HEK293 (cell line): ENCODE measurements around the gene SMYD2.

ENCODE experiments used
- BCL11A ChIP-seq: fragments of 450-650 bp; formaldehyde crosslinking; IDR thresholded peaks from 2 replicates; pipeline ENCODE4 v1.5.1; 2016; ENCODE audit warnings: low read depth, missing biosample characterization, missing genetic modification characterization
- MZF1 ChIP-seq: fragments of 450-650 bp; formaldehyde crosslinking; IDR thresholded peaks from 2 replicates; pipeline ENCODE4 v1.5.1; 2017; ENCODE audit warnings: missing biosample characterization, missing genetic modification characterization, borderline replicate concordance
- REST ChIP-seq: fragments of 450-650 bp; formaldehyde crosslinking; IDR thresholded peaks from 2 replicates; pipeline ENCODE4 v1.5.1; 2016; ENCODE audit warnings: missing biosample characterization, missing genetic modification characterization
- ZNF157 ChIP-seq: fragments of 450-650 bp; formaldehyde crosslinking; IDR thresholded peaks from 2 replicates; pipeline ENCODE4 v1.5.1; 2016; ENCODE audit warnings: missing biosample characterization, missing genetic modification characterization
- ZNF394 ChIP-seq: fragments of 450-650 bp; formaldehyde crosslinking; IDR thresholded peaks from 2 replicates; pipeline ENCODE4 v1.5.1; 2016; ENCODE audit warnings: missing biosample characterization, missing genetic modification characterization, mild to moderate bottlenecking, moderate library complexity, borderline replicate concordance
- ZNF624 ChIP-seq: fragments of 450-650 bp; formaldehyde crosslinking; IDR thresholded peaks from 2 replicates; pipeline ENCODE4 v1.5.1; 2017; ENCODE audit warnings: missing biosample characterization, missing genetic modification characterization
- ZNF785 ChIP-seq: fragments of 450-650 bp; formaldehyde crosslinking; IDR thresholded peaks from 2 replicates; pipeline ENCODE4 v1.5.1; 2016; ENCODE audit warnings: missing biosample characterization, missing genetic modification characterization
- TF ChIP-seq, protein P1 (sequence below): fragments of 450-650 bp; formaldehyde crosslinking; IDR thresholded peaks from 2 replicates; pipeline ENCODE4 v1.5.1; 2016; ENCODE audit warnings: missing biosample characterization, missing genetic modification characterization
- TF ChIP-seq, protein P2 (sequence below): IDR thresholded peaks from 2 replicates; pipeline ENCODE4 v1.6.1; 2011; ENCODE audit warnings: mild to moderate bottlenecking, low read depth, low read length, borderline replicate concordance
- TF ChIP-seq, protein P3 (sequence below): fragments of 450-650 bp; formaldehyde crosslinking; optimal IDR thresholded peaks from 2 replicates; pipeline ENCODE3; 2016; ENCODE audit warnings: missing biosample characterization, mild to moderate bottlenecking, missing genetic modification characterization
- TF ChIP-seq, protein P4 (sequence below): fragments of 450-650 bp; formaldehyde crosslinking; IDR thresholded peaks from 2 replicates; pipeline ENCODE4 v1.5.1; 2016; ENCODE audit warnings: missing biosample characterization, missing genetic modification characterization

- TF ChIP-seq ZNF624 (no peak), ZNF785 (no peak), ZNF157 (tag by site-specific recombination) (no peak), MZF1 (tag by site-specific recombination) (no peak), REST (tag by site-specific recombination) (no peak), BCL11A (tag by site-specific recombination) (no peak), ZNF394 (tag by site-specific recombination) (no peak)
- TF ChIP-seq, protein P1, sequence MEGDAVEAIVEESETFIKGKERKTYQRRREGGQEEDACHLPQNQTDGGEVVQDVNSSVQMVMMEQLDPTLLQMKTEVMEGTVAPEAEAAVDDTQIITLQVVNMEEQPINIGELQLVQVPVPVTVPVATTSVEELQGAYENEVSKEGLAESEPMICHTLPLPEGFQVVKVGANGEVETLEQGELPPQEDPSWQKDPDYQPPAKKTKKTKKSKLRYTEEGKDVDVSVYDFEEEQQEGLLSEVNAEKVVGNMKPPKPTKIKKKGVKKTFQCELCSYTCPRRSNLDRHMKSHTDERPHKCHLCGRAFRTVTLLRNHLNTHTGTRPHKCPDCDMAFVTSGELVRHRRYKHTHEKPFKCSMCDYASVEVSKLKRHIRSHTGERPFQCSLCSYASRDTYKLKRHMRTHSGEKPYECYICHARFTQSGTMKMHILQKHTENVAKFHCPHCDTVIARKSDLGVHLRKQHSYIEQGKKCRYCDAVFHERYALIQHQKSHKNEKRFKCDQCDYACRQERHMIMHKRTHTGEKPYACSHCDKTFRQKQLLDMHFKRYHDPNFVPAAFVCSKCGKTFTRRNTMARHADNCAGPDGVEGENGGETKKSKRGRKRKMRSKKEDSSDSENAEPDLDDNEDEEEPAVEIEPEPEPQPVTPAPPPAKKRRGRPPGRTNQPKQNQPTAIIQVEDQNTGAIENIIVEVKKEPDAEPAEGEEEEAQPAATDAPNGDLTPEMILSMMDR = no peak
- TF ChIP-seq, protein P2, sequence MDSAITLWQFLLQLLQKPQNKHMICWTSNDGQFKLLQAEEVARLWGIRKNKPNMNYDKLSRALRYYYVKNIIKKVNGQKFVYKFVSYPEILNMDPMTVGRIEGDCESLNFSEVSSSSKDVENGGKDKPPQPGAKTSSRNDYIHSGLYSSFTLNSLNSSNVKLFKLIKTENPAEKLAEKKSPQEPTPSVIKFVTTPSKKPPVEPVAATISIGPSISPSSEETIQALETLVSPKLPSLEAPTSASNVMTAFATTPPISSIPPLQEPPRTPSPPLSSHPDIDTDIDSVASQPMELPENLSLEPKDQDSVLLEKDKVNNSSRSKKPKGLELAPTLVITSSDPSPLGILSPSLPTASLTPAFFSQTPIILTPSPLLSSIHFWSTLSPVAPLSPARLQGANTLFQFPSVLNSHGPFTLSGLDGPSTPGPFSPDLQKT = no peak
- TF ChIP-seq, protein P3, sequence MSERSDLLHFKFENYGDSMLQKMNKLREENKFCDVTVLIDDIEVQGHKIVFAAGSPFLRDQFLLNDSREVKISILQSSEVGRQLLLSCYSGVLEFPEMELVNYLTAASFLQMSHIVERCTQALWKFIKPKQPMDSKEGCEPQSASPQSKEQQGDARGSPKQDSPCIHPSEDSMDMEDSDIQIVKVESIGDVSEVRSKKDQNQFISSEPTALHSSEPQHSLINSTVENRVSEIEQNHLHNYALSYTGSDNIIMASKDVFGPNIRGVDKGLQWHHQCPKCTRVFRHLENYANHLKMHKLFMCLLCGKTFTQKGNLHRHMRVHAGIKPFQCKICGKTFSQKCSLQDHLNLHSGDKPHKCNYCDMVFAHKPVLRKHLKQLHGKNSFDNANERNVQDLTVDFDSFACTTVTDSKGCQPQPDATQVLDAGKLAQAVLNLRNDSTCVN = no peak
- TF ChIP-seq, protein P4, sequence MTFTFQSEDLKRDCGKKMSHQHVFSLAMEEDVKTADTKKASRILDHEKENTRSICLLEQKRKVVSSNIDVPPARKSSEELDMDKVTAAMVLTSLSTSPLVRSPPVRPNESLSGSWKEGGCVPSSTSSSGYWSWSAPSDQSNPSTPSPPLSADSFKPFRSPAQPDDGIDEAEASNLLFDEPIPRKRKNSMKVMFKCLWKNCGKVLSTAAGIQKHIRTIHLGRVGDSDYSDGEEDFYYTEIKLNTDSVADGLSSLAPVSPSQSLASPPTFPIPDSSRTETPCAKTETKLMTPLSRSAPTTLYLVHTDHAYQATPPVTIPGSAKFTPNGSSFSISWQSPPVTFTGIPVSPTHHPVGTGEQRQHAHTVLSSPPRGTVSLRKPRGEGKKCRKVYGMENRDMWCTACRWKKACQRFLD (tag by site-specific recombination) = no peak
Measured at GRCh38 chr1:214377485-214377884, 96.5 kb downstream of the SMYD2 start.
